HL-60 (cell line): Measurements from ENCODE around the gene BPTF.

Experiments
- CTCF ChIP-seq: IDR thresholded peaks from one replicate; pipeline ENCODE4 v1.5.1; 2011; ENCODE audit warnings: low read length, control low read depth, inconsistent platforms; ENCODE audit not compliant: insufficient read depth
- GABPA ChIP-seq: IDR thresholded peaks from 2 replicates; pipeline ENCODE4 v1.6.1; 2012; ENCODE audit warnings: low read depth
- POLR2AphosphoS5 ChIP-seq: IDR thresholded peaks from 2 replicates; pipeline ENCODE4 v1.6.1; 2012; ENCODE audit warnings: low read depth
- REST ChIP-seq: IDR thresholded peaks from 2 replicates; pipeline ENCODE4 v1.6.1; 2012; ENCODE audit warnings: low read depth; ENCODE audit not compliant: insufficient replicate concordance
- SPI1 ChIP-seq: IDR thresholded peaks from 2 replicates; pipeline ENCODE4 v1.6.1; 2012; ENCODE audit warnings: low read depth, mild to moderate bottlenecking, borderline replicate concordance

DNA sequence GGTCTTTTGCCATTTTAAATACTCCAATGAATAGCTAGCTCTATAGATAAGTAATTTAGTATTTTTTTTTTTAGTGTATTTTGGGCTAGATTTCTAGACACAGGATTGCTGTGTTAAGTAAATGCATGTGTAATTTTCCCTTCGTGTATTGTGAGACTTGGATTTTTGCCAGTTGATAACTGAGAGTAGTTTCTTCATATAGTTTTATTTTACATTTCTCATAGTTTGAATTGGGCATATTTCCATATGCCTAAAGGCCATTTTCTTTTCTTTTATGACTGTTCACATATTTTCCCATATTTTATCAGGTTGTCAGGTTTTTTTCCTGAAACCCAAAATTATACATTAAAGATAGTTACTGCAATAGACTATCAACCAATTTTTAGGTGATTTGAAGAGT lies 59.4 kb downstream of the BPTF start:
- TF ChIP-seq CTCF (no peak), GABPA (no peak), POLR2AphosphoS5 (no peak), REST (no peak), SPI1 (no peak)
